Esophagus mucosa (tissue), 1 donor: ENCODE results near the gene RRAGA. TPM values are rescaled to one million over a fixed set of nuclear protein-coding genes. Genes with fewer than 3 reads are reported as not detected.
A peak's percentile ranks its signal among the peaks of the same experiment; 100 is the strongest.
"Not testable (repeated sequence)": the region's sequence is repeated elsewhere in the genome, so short reads cannot be mapped to it uniquely, and the experiment has no call there.

Experiments used
- ATAC-seq: fragments of 200-7000 bp; cut with Tn5 transposase; one replicate; pipeline ENCODE4 v1.9.1; 2020
- total RNA-seq: library from RNA; stranded (reverse); gene quantifications from one replicate; pipeline ENCODE4 v1.2.4, GENCODE V29; 2023
- donor health status: DM: yes; HTN: yes; CAD: no.

The RRAGA gene
- total RNA-seq, 1 donor from 2014 or later = 56.1 TPM

GRCh38 chr9:19087106-19088000, 38.1 kb downstream of the RRAGA start:
- ATAC-seq = peak; percentile 71

GRCh38 chr9:19097431-19097830, 48.2 kb downstream of the RRAGA start:
- not testable (repeated sequence) for ATAC-seq

Other genes starting within 250 kb of the RRAGA start
- gene SAXO1, start 16.2 kb upstream of the RRAGA start, total RNA-seq = not detected
- gene HAUS6, start 53.5 kb downstream of the RRAGA start, total RNA-seq = 5.6 TPM
- 19.1 TPM for gene PLIN2, start 78.1 kb downstream of the RRAGA start, total RNA-seq
- 31.6 TPM for gene DENND4C, start 181.3 kb downstream of the RRAGA start, total RNA-seq